Stomach (tissue), 9 donors: ENCODE measurements around the gene INHBA. TPM values are rescaled to one million over a fixed set of nuclear protein-coding genes. Genes with fewer than 3 reads are reported as not detected.
A peak's percentile ranks its signal among the peaks of the same experiment; 100 is the strongest.

Source experiments
- DNase-seq, 2 donors: peaks; one replicate each; pipeline versions ENCODE4 v3.0.0 to v3.0.0-alpha.2; 2013 to 2019
- H3K27ac ChIP-seq, 5 donors: fragments of 200-600 bp in 4 of 5; sonication (generic) in 4 of 5; one replicate each; pipeline ENCODE4 v1.5.1; 2013 to 2019; ENCODE audit warnings: mild to moderate bottlenecking in 1 of 5, moderate library complexity in 1 of 5
- H3K27me3 ChIP-seq, 3 donors: fragments of 200-600 bp; sonication (generic); one replicate each; pipeline ENCODE4 v1.5.1; 2017 to 2019; ENCODE audit warnings: mixed run types in 1 of 3
- H3K36me3 ChIP-seq, 4 donors: fragments of 200-600 bp; sonication (generic); 1 replicate in 3 of 4; 2 replicates in 1 of 4; pipeline ENCODE4 v1.5.1; 2016 to 2019
- H3K4me1 ChIP-seq, 4 donors: fragments of 200-600 bp; sonication (generic); one replicate each; pipeline ENCODE4 v1.5.1; 2016 to 2019
- H3K4me3 ChIP-seq, 4 donors: fragments of 200-600 bp; sonication (generic) in 3 of 4; one replicate each; pipeline ENCODE4 v1.5.1; 2016 to 2019; ENCODE audit warnings: mild to moderate bottlenecking in 1 of 4
- H3K9me3 ChIP-seq, 4 donors: fragments of 200-600 bp; sonication (generic); one replicate each; pipeline ENCODE4 v1.5.1; 2016 to 2019
- CTCF ChIP-seq, 7 experiments: fragments of 450-650 bp in 4 of 7; fragments of 200-600 bp in 3 of 7; sonication (generic) in 3 of 7; IDR thresholded peaks; one replicate each; pipeline ENCODE4 v1.5.1; 2016 to 2019; ENCODE audit warnings: antibody characterized with exemption in 7 of 7, control low read depth in 2 of 7, mild to moderate bottlenecking in 1 of 7
- EP300 ChIP-seq: sonication (generic); formaldehyde crosslinking; IDR thresholded peaks from one replicate; pipeline ENCODE4 v1.6.1; 2017; ENCODE audit warnings: antibody characterized with exemption
- POLR2A ChIP-seq, 4 donors: fragments of 450-650 bp; IDR thresholded peaks; one replicate each; pipeline ENCODE4 v1.6.1; 2016; ENCODE audit warnings: antibody characterized with exemption in 4 of 4, control low read depth in 2 of 4, mild to moderate bottlenecking in 1 of 4, moderate library complexity in 1 of 4
- POLR2AphosphoS5 ChIP-seq, 3 donors: sonication (generic); formaldehyde crosslinking; IDR thresholded peaks; one replicate each; pipeline ENCODE4 v1.6.1; 2016; ENCODE audit warnings: antibody characterized with exemption in 3 of 3
- WGBS, 5 donors: extraction: QIAGEN DNeasy Blood & Tissue Kit in 3 of 5; methylation state at CpG; one replicate each; pipeline versions ENCODE4 v1.1.5 to v1.1.7; 2013 to 2018; 5-methylcytosine and 5-hydroxymethylcytosine counted together
- intact Hi-C: fragments of 100-400 bp; cut with DNase I; formaldehyde crosslinking; loops from one replicate; pipeline ENCODE4 v1.15.1; 2023; ENCODE audit warnings: low total_unique reads
- polyA plus RNA-seq, 3 donors: library from polyadenylated mRNA; stranded (reverse); fragments of 200-250 nt; gene quantifications; one replicate each; pipeline ENCODE4 v1.2.3, GENCODE V29; 2013
- total RNA-seq, 5 donors: library from RNA; depleted of rRNA; stranded (reverse); fragments of >200 nt; gene quantifications; one replicate each; pipeline versions ENCODE4 v1.1.0 to v1.2.3, GENCODE V29; 2014 to 2016
- donor health status: healthy with polysubstance abuse.
- donor health status: Bipolar disorder and iron deficiency.
- donor health status: healthy.

INHBA gene
- total and polyA plus RNA-seq, 8 donors: 0.44 to 4.8 (median 0.85) TPM; not detected in 3

- Histone ChIP-seq H3K27me3 (no peaks in the 10 kb centered on the region), H3K4me1 (no peaks in the 10 kb centered on the region), H3K4me3 (no peak overlapping the region), H3K27ac (no peak overlapping the region), H3K9me3 (no peaks in the 10 kb centered on the region), H3K36me3 (no peaks in the 10 kb centered on the region)
- intact Hi-C loops: no loop called here
- no peak for TF ChIP-seq CTCF (IDR thresholded peaks at IDR 0.05)
- no peak for TF ChIP-seq EP300
- no peak for TF ChIP-seq POLR2A (IDR thresholded peaks at IDR 0.05)
- no peak for TF ChIP-seq POLR2AphosphoS5 (IDR thresholded peaks at IDR 0.05)
- no peak for DNase-seq
These were observed 41.3 kb downstream of the INHBA start for GRCh38 chr7:41661596-41661995.

GRCh38 chr7:41659539-41659938, 43.4 kb downstream of the INHBA start:
- no peak overlapping the region for H3K4me3 ChIP-seq
- WGBS, 5 donors: 81 to 91% (median 88%) methylated on average over 3 of the region's 3 CpGs
- no peaks in the 10 kb centered on the region for H3K4me1 ChIP-seq
- H3K36me3 ChIP-seq: no peaks in the 10 kb centered on the region
- H3K27ac ChIP-seq: no peak overlapping the region
- H3K27me3 ChIP-seq: no peaks in the 10 kb centered on the region
- no peak for TF ChIP-seq POLR2AphosphoS5 (IDR thresholded peaks at IDR 0.05)
- no peak for TF ChIP-seq CTCF (IDR thresholded peaks at IDR 0.05)
- no peak for TF ChIP-seq POLR2A (IDR thresholded peaks at IDR 0.05)
- no peak for TF ChIP-seq EP300
- no peaks in the 10 kb centered on the region for H3K9me3 ChIP-seq
- intact Hi-C loops: no loop called here
- no peak for DNase-seq

GRCh38 chr7:41656366-41656765, 46.5 kb downstream of the INHBA start:
- no peak overlapping the region for H3K27ac ChIP-seq
- no peak overlapping the region for H3K4me3 ChIP-seq
- no peaks in the 10 kb centered on the region for H3K9me3 ChIP-seq
- no peaks in the 10 kb centered on the region for H3K4me1 ChIP-seq
- intact Hi-C loops: no loop called here
- TF ChIP-seq CTCF (IDR thresholded peaks at IDR 0.05): no peak
- no peak for TF ChIP-seq POLR2AphosphoS5 (IDR thresholded peaks at IDR 0.05)
- no peak for TF ChIP-seq POLR2A (IDR thresholded peaks at IDR 0.05)
- no peak for TF ChIP-seq EP300
- peaks cover 0 to 4% (median 0%) of the 10 kb centered on the region in 3 donors for H3K27me3 ChIP-seq
- H3K36me3 ChIP-seq: no peaks in the 10 kb centered on the region
- peak in 1 of 2 donors; percentile 2 for DNase-seq
- 34 to 54% (median 45%) methylated on average over 4 of the region's 4 CpGs for WGBS, 5 donors

- TF ChIP-seq POLR2A (IDR thresholded peaks at IDR 0.05) (no peak), EP300 (no peak), POLR2AphosphoS5 (IDR thresholded peaks at IDR 0.05) (no peak), CTCF (IDR thresholded peaks at IDR 0.05) (no peak)
- peaks cover 0 to 4% (median 0%) of the 10 kb centered on the region in 3 donors for H3K27me3 ChIP-seq
These were observed 47.5 kb downstream of the INHBA start for GRCh38 chr7:41655426-41655825.

More at GRCh38 chr7:41655426-41655825, 47.5 kb downstream of the INHBA start:
- WGBS, 5 donors: 28 to 43% (median 35%) methylated on average over 2 of the region's 2 CpGs
- intact Hi-C loops: no loop called here
- Histone ChIP-seq H3K9me3 (no peaks in the 10 kb centered on the region), H3K36me3 (no peaks in the 10 kb centered on the region), H3K4me1 (no peaks in the 10 kb centered on the region), H3K4me3 (no peak overlapping the region), H3K27ac (no peak overlapping the region)
- no peak for DNase-seq
